ENCODE data around the gene C14orf132.
A peak's percentile ranks its signal among the peaks of the same experiment; 100 is the strongest.

C14orf132 gene

GRCh38 chr14:96120392-96120791, 81.2 kb downstream of the C14orf132 start:
- DNase-seq (ENCODE audit: insufficient read length, low spot score), result no peak
- no peak for TF ChIP-seq POLR2AphosphoS5 (IDR thresholded peaks at IDR 0.05; ENCODE audit: low read depth, low read length)
- no peak for TF ChIP-seq POU2F2 (IDR thresholded peaks at IDR 0.05; ENCODE audit: low read depth, low read length)
- no peak for TF ChIP-seq POLR2A (IDR thresholded peaks at IDR 0.05; ENCODE audit: low read depth, low read length)
- no peak for TF ChIP-seq TAF1 (IDR thresholded peaks at IDR 0.05; ENCODE audit: low read depth, low read length)
- no peak for TF ChIP-seq SPI1 (IDR thresholded peaks at IDR 0.05; ENCODE audit: low read depth, low read length)
- no peak for TF ChIP-seq PAX5 (IDR thresholded peaks at IDR 0.05; ENCODE audit: insufficient read depth, low read length, severe bottlenecking)
- FAIRE-seq, result no peak

GRCh38 chr14:96120941-96121340, 81.8 kb downstream of the C14orf132 start:
- DNase-seq (ENCODE audit: insufficient read length, low spot score), result no peak
- FAIRE-seq, result no peak
- no peak for TF ChIP-seq POLR2A (IDR thresholded peaks at IDR 0.05; ENCODE audit: low read depth, low read length)
- TF ChIP-seq TAF1 (IDR thresholded peaks at IDR 0.05; ENCODE audit: low read depth, low read length), result no peak
- TF ChIP-seq PAX5 (IDR thresholded peaks at IDR 0.05; ENCODE audit: insufficient read depth, low read length, severe bottlenecking), result no peak
- TF ChIP-seq POLR2AphosphoS5 (IDR thresholded peaks at IDR 0.05; ENCODE audit: low read depth, low read length), result no peak
- TF ChIP-seq POU2F2 (IDR thresholded peaks at IDR 0.05; ENCODE audit: low read depth, low read length), result no peak
- TF ChIP-seq SPI1 (IDR thresholded peaks at IDR 0.05; ENCODE audit: low read depth, low read length), result no peak

GRCh38 chr14:96121660-96122395, 82.7 kb downstream of the C14orf132 start:
- FAIRE-seq (no peak), DNase-seq (ENCODE audit: insufficient read length, low spot score) (no peak)
- TF ChIP-seq TAF1 (IDR thresholded peaks at IDR 0.05; ENCODE audit: low read depth, low read length), result no peak
- no peak for TF ChIP-seq POLR2A (IDR thresholded peaks at IDR 0.05; ENCODE audit: low read depth, low read length)
- no peak for TF ChIP-seq POU2F2 (IDR thresholded peaks at IDR 0.05; ENCODE audit: low read depth, low read length)
- TF ChIP-seq PAX5 (IDR thresholded peaks at IDR 0.05; ENCODE audit: insufficient read depth, low read length, severe bottlenecking), result no peak
- no peak for TF ChIP-seq POLR2AphosphoS5 (IDR thresholded peaks at IDR 0.05; ENCODE audit: low read depth, low read length)
- TF ChIP-seq SPI1 (IDR thresholded peaks at IDR 0.05; ENCODE audit: low read depth, low read length), result no peak

GRCh38 chr14:96122496-96122895, 83.3 kb downstream of the C14orf132 start:
- no peak for DNase-seq (ENCODE audit: insufficient read length, low spot score)
- no peak for FAIRE-seq
- no peak for TF ChIP-seq POLR2A (IDR thresholded peaks at IDR 0.05; ENCODE audit: low read depth, low read length)
- TF ChIP-seq TAF1 (IDR thresholded peaks at IDR 0.05; ENCODE audit: low read depth, low read length), result no peak
- no peak for TF ChIP-seq POU2F2 (IDR thresholded peaks at IDR 0.05; ENCODE audit: low read depth, low read length)
- TF ChIP-seq PAX5 (IDR thresholded peaks at IDR 0.05; ENCODE audit: insufficient read depth, low read length, severe bottlenecking), result no peak
- no peak for TF ChIP-seq POLR2AphosphoS5 (IDR thresholded peaks at IDR 0.05; ENCODE audit: low read depth, low read length)
- no peak for TF ChIP-seq SPI1 (IDR thresholded peaks at IDR 0.05; ENCODE audit: low read depth, low read length)

- TF ChIP-seq TAF1 (IDR thresholded peaks at IDR 0.05; ENCODE audit: low read depth, low read length), result no peak
- no peak for TF ChIP-seq POU2F2 (IDR thresholded peaks at IDR 0.05; ENCODE audit: low read depth, low read length)
- no peak for TF ChIP-seq PAX5 (IDR thresholded peaks at IDR 0.05; ENCODE audit: insufficient read depth, low read length, severe bottlenecking)
- no peak for TF ChIP-seq POLR2AphosphoS5 (IDR thresholded peaks at IDR 0.05; ENCODE audit: low read depth, low read length)
- TF ChIP-seq SPI1 (IDR thresholded peaks at IDR 0.05; ENCODE audit: low read depth, low read length), result no peak
- TF ChIP-seq POLR2A (IDR thresholded peaks at IDR 0.05; ENCODE audit: low read depth, low read length), result no peak
- FAIRE-seq, result no peak
- DNase-seq (ENCODE audit: insufficient read length, low spot score), result no peak
Measured at GRCh38 chr14:96125536-96125935, 86.4 kb downstream of the C14orf132 start.

- TF ChIP-seq POLR2AphosphoS5 (IDR thresholded peaks at IDR 0.05; ENCODE audit: low read depth, low read length) (no peak), TAF1 (IDR thresholded peaks at IDR 0.05; ENCODE audit: low read depth, low read length) (no peak), PAX5 (IDR thresholded peaks at IDR 0.05; ENCODE audit: insufficient read depth, low read length, severe bottlenecking) (no peak), POU2F2 (IDR thresholded peaks at IDR 0.05; ENCODE audit: low read depth, low read length) (no peak), POLR2A (IDR thresholded peaks at IDR 0.05; ENCODE audit: low read depth, low read length) (no peak), SPI1 (IDR thresholded peaks at IDR 0.05; ENCODE audit: low read depth, low read length) (no peak)
- DNase-seq (ENCODE audit: insufficient read length, low spot score) (no peak), FAIRE-seq (peak; percentile 31)
Measured at GRCh38 chr14:96126339-96126782, 87.2 kb downstream of the C14orf132 start.

- no peak for FAIRE-seq
- TF ChIP-seq PAX5 (IDR thresholded peaks at IDR 0.05; ENCODE audit: insufficient read depth, low read length, severe bottlenecking), result no peak
- TF ChIP-seq SPI1 (IDR thresholded peaks at IDR 0.05; ENCODE audit: low read depth, low read length), result peak; percentile 56
- no peak for DNase-seq (ENCODE audit: insufficient read length, low spot score)
Measured at GRCh38 chr14:96126783-96127271, 87.7 kb downstream of the C14orf132 start.

- DNase-seq (ENCODE audit: insufficient read length, low spot score) (no peak), FAIRE-seq (no peak)
- no peak for TF ChIP-seq POLR2A (IDR thresholded peaks at IDR 0.05; ENCODE audit: low read depth, low read length)
- no peak for TF ChIP-seq TAF1 (IDR thresholded peaks at IDR 0.05; ENCODE audit: low read depth, low read length)
- TF ChIP-seq SPI1 (IDR thresholded peaks at IDR 0.05; ENCODE audit: low read depth, low read length), result no peak
- TF ChIP-seq POU2F2 (IDR thresholded peaks at IDR 0.05; ENCODE audit: low read depth, low read length), result no peak
- no peak for TF ChIP-seq PAX5 (IDR thresholded peaks at IDR 0.05; ENCODE audit: insufficient read depth, low read length, severe bottlenecking)
- no peak for TF ChIP-seq POLR2AphosphoS5 (IDR thresholded peaks at IDR 0.05; ENCODE audit: low read depth, low read length)
Measured at GRCh38 chr14:96129128-96129736, 90.1 kb downstream of the C14orf132 start.

GRCh38 chr14:96130391-96130790, 91.2 kb downstream of the C14orf132 start:
- FAIRE-seq, result no peak
- no peak for DNase-seq (ENCODE audit: insufficient read length, low spot score)
- no peak for TF ChIP-seq POLR2AphosphoS5 (IDR thresholded peaks at IDR 0.05; ENCODE audit: low read depth, low read length)
- no peak for TF ChIP-seq TAF1 (IDR thresholded peaks at IDR 0.05; ENCODE audit: low read depth, low read length)
- TF ChIP-seq POU2F2 (IDR thresholded peaks at IDR 0.05; ENCODE audit: low read depth, low read length), result no peak
- no peak for TF ChIP-seq POLR2A (IDR thresholded peaks at IDR 0.05; ENCODE audit: low read depth, low read length)
- no peak for TF ChIP-seq SPI1 (IDR thresholded peaks at IDR 0.05; ENCODE audit: low read depth, low read length)
- no peak for TF ChIP-seq PAX5 (IDR thresholded peaks at IDR 0.05; ENCODE audit: insufficient read depth, low read length, severe bottlenecking)
